ENCODE measurements around the gene LPGAT1. TPM values are rescaled to one million over a fixed set of nuclear protein-coding genes. Genes with fewer than 3 reads are reported as not detected.

LPGAT1 gene
- total RNA-seq, 2 experiments from 2014 or later = 18.1 to 22.1 TPM

DNA sequence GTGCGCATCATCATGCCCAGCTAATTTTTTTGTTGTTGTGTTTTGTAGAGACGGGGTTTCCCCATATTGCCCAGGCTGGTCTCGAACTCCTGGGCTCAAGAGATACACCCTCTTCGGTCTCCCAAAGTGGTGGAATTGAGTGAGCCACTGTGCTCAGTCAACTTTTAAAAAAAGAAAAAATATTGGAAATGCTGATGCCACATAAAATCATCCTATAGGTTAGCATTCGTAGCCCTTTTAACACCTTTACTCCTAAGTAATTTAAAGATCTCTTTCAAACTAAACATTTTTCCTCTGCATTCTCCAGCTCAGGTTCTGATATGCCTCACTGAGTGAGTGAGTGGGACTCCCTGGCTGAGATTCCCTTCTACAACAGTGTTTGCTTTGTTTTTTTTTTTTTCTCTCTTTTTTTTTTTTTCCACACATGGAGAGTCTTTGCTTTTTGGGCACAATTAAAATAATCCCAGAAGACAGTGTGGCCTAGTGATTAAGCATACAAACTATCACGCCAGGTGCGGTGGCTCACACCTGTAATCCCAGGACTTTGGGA, 74.0 kb downstream of the LPGAT1 start:
- DNase-seq = no peak
- Mint-ChIP-seq H3K27ac (no peak overlapping the region), H3K27me3 (no peaks in the 10 kb centered on the region), H3K36me3 (peaks cover 13% of the 10 kb centered on the region), H3K4me1 (peaks cover 2% of the 10 kb centered on the region), H3K9me3 (no peaks in the 10 kb centered on the region), H3K4me3 (no peak overlapping the region)

DNA sequence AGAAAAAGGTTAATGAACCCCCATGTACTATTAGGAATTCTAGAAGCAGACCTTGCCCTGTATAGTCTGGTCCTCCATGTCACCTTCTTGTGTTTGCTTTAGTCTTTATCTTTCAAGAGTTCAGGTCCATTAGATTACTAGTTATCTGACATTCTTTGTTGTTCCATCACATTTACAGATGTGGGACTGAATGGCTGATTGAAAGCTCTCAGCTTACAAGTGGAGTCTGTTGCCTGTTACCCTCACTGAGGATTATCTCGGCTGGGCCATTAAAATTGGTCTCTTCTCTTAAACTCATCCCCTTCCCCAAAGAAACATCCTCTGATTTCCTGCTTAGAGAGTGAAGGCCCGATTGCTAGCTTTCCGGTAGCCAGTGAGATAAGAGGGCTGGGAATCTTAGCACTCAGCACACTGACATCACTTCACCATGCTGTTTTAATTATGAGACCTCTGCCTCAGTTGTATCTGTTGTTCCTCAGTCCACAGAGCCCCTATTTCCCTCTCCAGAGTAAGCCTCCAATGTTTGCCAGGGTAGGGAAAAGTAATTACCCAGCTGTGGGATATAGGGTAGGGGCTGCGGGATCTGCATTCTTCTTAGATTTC, 76.8 kb downstream of the LPGAT1 start:
- DNase-seq = no peak
- peaks cover 13% of the 10 kb centered on the region for H3K36me3 Mint-ChIP-seq
- no peaks in the 10 kb centered on the region for H3K9me3 Mint-ChIP-seq
- no peaks in the 10 kb centered on the region for H3K27me3 Mint-ChIP-seq
- no peak overlapping the region for H3K27ac Mint-ChIP-seq
- peaks cover 6% of the 10 kb centered on the region for H3K4me1 Mint-ChIP-seq
- no peak overlapping the region for H3K4me3 Mint-ChIP-seq

DNA sequence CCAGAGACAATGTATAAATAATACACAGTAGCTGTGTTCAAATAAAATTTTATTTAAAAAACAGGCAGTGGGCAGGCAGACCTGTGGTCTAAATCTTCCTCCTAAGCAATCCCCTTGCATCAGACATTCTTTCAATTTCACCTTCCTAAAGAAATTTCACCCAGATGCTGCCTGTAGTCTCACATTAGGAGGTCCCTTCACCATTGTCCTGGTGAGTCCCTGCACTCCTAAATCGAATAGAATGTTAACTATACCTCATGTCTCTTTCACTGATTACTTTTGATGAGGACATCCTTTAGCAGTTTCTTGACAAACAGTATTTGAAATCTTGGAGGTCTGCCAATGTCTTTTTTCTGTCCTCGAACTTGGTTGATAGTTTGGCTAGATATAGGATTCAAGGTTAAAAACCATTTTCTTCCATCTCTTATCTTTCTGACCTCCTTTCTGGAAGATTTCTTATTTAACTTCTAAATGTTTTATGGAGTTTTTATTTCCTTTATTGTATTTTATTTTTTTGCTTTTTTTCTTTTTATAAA, 77.5 kb downstream of the LPGAT1 start:
- DNase-seq = no peak
- no peak overlapping the region for H3K27ac Mint-ChIP-seq
- H3K36me3 Mint-ChIP-seq = peaks cover 9% of the 10 kb centered on the region
- peaks cover 6% of the 10 kb centered on the region for H3K4me1 Mint-ChIP-seq
- no peak overlapping the region for H3K4me3 Mint-ChIP-seq
- H3K9me3 Mint-ChIP-seq = no peaks in the 10 kb centered on the region
- H3K27me3 Mint-ChIP-seq = no peaks in the 10 kb centered on the region

DNA sequence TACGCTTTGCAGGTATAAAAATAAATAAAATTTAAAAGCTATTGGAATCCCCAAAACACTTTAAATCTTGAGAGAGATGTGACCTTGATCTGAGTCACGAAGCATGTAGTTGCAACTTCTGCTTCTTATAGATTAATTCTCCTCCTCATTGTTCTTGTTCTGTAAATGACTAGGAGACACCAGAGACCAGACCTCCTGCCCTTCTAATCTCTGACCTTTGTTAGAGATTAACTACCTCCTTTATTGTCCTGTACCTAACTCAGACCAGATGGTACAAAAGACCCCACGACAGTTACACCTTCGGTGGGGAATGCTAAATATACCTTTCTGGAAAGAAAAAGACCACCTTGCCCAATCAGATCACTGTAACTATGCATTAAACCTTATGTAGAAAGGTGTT, 78.2 kb downstream of the LPGAT1 start:
- no peaks in the 10 kb centered on the region for H3K27me3 Mint-ChIP-seq
- no peaks in the 10 kb centered on the region for H3K9me3 Mint-ChIP-seq
- peaks cover 6% of the 10 kb centered on the region for H3K4me1 Mint-ChIP-seq
- no peak for DNase-seq
- no peak overlapping the region for H3K4me3 Mint-ChIP-seq
- H3K27ac Mint-ChIP-seq = no peak overlapping the region
- H3K36me3 Mint-ChIP-seq = peaks cover 2% of the 10 kb centered on the region

DNA sequence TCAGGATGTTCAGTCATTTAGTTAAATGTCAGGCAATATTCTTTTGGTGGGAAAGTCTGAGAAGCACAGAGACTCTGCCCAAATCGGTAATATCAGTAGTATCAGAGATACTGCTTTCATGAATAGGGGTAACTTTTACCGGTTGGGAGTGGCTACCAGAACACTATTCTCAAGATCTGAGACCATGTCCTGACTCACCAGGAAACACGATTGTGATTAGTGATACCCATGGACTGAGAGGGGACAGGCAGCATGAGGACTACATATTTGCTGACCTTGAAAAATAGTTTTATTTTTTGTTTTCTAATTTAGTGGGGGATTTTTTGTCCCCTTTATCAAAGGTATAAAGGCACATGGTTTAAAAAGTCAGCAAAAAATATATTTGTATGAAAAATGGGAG, 79.1 kb downstream of the LPGAT1 start:
- Mint-ChIP-seq H3K27ac (no peak overlapping the region), H3K36me3 (no peaks in the 10 kb centered on the region), H3K4me1 (peaks cover 6% of the 10 kb centered on the region), H3K9me3 (no peaks in the 10 kb centered on the region), H3K4me3 (no peak overlapping the region), H3K27me3 (no peaks in the 10 kb centered on the region)
- DNase-seq = no peak

DNA sequence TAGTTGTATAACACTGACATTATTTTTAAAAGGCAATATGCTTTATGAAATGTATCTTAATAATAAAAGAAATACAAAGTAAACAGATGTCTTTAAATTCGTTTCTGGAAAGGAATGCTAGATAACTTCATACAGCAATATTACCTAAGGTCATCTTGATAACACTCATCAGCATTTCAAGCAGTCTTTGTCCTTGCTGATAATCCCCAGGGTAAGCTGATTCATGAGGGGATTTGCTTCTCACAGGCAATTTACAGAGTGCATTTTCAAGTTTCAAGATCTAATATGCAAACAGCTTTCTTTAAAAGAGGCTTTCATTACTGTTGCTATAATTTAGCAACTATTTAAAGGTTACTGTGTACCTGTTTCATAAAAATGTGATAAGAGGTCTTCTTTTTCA, 80.0 kb downstream of the LPGAT1 start:
- Mint-ChIP-seq H3K9me3 (no peaks in the 10 kb centered on the region), H3K4me3 (no peak overlapping the region), H3K27ac (no peak overlapping the region), H3K36me3 (no peaks in the 10 kb centered on the region), H3K27me3 (no peaks in the 10 kb centered on the region), H3K4me1 (peaks cover 6% of the 10 kb centered on the region)
- DNase-seq = no peak

DNA sequence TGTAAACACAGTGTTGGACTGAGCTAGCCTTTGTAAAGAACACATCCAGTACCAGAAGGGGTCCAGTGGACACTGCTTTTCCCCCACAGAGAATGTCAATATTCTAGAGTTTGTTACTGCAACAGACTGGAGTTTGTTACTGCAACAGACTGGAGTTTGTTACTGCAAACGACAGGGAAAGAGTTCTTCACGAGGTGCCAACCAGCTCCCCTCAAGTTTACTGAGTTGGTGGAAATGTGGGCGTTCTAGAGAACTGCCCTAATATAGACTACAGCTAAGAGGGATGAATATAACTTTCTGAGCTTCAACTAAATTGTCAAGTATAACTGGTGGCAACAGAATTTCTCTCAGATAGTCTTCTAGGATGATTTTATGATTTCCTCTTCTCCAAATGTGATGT, 81.3 kb downstream of the LPGAT1 start:
- Mint-ChIP-seq H3K27me3 (no peaks in the 10 kb centered on the region), H3K4me1 (peaks cover 6% of the 10 kb centered on the region), H3K9me3 (no peaks in the 10 kb centered on the region), H3K4me3 (no peak overlapping the region), H3K27ac (no peak overlapping the region), H3K36me3 (no peaks in the 10 kb centered on the region)
- no peak for DNase-seq

DNA sequence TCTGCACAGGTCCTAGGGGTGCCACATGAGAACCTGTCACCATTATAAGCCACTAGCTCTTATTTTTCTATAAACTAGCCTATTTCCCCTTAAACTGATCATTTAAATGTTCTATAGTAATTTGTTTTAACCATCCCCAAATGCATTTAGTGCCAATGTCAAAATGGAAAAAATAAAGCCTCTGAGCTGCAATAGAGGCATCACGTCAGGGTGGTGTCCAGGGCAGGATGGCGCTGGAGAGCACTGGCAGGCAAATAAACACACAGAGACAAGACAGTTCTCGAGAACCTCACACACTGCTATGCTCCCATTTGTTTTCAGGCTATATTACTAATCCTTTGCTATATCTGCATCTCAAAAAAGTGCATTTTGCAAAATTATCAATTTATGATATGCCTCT, 81.8 kb downstream of the LPGAT1 start:
- H3K36me3 Mint-ChIP-seq = no peaks in the 10 kb centered on the region
- peaks cover 6% of the 10 kb centered on the region for H3K4me1 Mint-ChIP-seq
- H3K4me3 Mint-ChIP-seq = no peak overlapping the region
- H3K27ac Mint-ChIP-seq = no peak overlapping the region
- no peaks in the 10 kb centered on the region for H3K27me3 Mint-ChIP-seq
- no peak for DNase-seq
- H3K9me3 Mint-ChIP-seq = no peaks in the 10 kb centered on the region

DNA sequence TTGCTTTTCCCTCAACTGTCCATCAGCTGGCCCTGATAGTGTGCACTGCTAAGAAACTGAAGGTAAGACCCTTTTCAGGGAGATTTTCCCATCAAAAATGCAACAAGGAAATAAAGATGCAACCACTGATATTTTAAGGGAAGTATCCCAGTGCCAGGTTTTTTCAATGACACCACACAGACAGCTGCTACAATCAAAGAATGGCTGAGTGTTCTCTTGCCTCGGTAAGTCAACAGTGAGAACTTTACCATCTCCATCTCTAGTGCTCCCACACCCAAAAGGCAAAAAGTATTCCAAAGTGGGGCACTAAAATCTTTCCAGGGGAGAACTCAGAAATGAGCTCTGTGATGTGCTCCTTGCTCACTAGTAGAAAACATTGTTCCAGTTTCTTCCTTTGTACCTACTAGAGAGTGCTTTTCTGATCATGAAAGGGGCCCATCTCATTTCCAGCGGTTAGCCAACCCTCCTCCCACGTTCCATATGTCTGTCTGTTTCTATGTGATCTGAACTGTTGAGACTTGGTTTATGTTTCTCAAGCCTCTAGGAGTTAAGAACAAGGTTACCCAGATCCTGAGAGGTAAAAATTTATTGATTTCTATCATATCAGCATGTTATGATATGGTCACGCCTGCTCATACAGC, 87.6 kb downstream of the LPGAT1 start:
- Mint-ChIP-seq H3K4me1 (peaks cover 35% of the 10 kb centered on the region), H3K4me3 (no peak overlapping the region), H3K27ac (no peak overlapping the region), H3K9me3 (no peaks in the 10 kb centered on the region), H3K36me3 (no peaks in the 10 kb centered on the region), H3K27me3 (no peaks in the 10 kb centered on the region)
- no peak for DNase-seq

DNA sequence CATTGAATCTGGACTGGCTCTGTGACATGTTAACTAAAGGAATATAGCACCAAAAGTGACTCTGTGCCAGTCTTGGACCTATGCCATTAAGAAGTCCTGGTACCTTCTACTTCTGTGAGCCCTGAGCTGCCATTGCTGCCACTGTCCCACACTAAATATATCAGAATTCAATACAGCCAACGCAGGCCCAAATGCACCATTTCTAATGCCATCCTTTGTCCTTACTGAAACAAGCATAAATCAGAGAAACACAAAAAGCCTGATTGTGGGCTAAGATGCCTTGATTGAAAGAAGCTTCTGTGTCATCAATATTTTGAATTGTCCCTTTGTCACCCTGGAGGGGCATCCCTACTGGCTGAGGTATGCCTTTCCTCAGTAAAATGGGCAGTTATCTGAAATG, 88.3 kb downstream of the LPGAT1 start:
- no peaks in the 10 kb centered on the region for H3K36me3 Mint-ChIP-seq
- no peak overlapping the region for H3K27ac Mint-ChIP-seq
- H3K27me3 Mint-ChIP-seq = no peaks in the 10 kb centered on the region
- no peak for DNase-seq
- H3K9me3 Mint-ChIP-seq = no peaks in the 10 kb centered on the region
- H3K4me1 Mint-ChIP-seq = peaks cover 42% of the 10 kb centered on the region
- H3K4me3 Mint-ChIP-seq = no peak overlapping the region

DNA sequence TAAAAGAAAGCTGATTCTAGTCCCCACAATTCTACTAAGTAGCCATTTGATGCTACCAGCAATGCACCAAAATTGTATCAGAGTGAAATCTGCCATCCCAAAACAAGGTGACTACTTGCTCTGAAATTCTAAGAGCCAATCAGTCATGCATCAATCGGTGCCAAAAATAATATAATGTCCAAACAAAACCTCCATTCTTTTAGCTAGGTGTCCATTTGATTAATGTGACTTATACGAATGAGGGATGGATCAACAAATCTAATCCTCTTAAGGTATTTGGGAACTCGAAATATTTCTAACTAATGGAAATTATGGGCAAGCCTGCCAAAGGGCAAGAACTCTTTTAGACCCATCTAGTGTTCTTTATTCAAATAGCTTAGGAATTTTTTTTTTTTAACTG, 88.8 kb downstream of the LPGAT1 start:
- peaks cover 43% of the 10 kb centered on the region for H3K4me1 Mint-ChIP-seq
- DNase-seq = no peak
- no peak overlapping the region for H3K4me3 Mint-ChIP-seq
- no peak overlapping the region for H3K27ac Mint-ChIP-seq
- H3K9me3 Mint-ChIP-seq = no peaks in the 10 kb centered on the region
- no peaks in the 10 kb centered on the region for H3K36me3 Mint-ChIP-seq
- no peaks in the 10 kb centered on the region for H3K27me3 Mint-ChIP-seq

DNA sequence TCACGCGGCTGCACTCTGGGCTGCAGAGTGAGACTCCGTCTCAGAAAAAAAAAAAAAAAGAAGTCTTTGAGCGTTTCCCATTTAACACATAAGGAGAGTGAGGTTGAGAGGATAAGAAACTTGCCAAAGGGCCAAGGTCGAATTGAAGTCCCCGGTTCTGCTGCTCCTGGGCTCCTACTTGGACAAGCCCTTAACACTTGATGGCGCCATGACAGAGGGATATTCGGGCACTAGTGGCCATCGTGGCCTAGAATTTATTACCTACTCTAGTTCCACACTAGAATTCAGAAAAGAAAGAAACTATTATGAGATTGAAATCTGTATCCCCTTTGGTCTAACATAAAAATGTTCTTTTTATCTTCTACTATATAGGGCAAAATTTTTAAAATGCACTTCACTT, 89.4 kb downstream of the LPGAT1 start:
- Mint-ChIP-seq H3K9me3 (no peaks in the 10 kb centered on the region), H3K27ac (no peak overlapping the region), H3K27me3 (no peaks in the 10 kb centered on the region), H3K4me3 (no peak overlapping the region), H3K4me1 (peaks cover 44% of the 10 kb centered on the region), H3K36me3 (no peaks in the 10 kb centered on the region)
- DNase-seq = no peak

DNA sequence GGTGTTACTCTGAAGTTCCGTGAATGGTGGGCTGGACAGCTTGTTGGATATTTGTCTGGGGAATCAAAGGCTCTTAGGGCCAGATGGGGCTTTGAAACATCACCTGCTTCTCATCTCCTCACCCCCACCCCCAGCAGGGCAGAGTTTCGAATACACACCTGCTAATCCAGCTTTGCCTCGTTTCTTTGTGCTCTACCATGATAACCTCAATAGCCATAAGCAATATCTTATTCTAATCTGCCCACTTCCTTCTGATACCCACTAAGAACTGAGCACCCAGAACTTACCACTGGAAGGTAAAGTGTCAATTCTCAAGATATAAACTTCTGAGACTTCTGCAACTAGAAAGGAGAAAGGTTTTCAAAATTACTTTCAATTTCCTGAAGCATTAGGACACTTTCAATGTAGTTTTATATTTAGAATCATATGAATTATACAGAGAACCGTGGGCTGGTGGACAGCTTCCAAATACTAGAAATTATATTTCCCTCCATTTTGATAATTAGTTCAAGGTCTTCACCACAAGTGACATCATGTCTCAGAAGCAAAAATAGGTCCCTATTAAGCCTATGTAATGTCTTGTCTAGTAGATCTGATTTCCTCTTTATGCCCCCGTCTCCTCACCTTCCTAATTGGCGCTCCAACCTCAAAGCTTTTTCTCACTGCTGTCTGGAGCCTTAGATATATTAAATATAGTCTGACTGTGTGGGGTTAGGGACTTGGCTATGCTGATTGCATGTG, 90.7 kb downstream of the LPGAT1 start:
- H3K36me3 Mint-ChIP-seq = no peaks in the 10 kb centered on the region
- no peaks in the 10 kb centered on the region for H3K9me3 Mint-ChIP-seq
- H3K27ac Mint-ChIP-seq = peak overlapping the region; percentile 85
- H3K4me3 Mint-ChIP-seq = peak overlapping the region; percentile 59
- DNase-seq = no peak
- H3K27me3 Mint-ChIP-seq = no peaks in the 10 kb centered on the region
- H3K4me1 Mint-ChIP-seq = peaks cover 47% of the 10 kb centered on the region

DNA sequence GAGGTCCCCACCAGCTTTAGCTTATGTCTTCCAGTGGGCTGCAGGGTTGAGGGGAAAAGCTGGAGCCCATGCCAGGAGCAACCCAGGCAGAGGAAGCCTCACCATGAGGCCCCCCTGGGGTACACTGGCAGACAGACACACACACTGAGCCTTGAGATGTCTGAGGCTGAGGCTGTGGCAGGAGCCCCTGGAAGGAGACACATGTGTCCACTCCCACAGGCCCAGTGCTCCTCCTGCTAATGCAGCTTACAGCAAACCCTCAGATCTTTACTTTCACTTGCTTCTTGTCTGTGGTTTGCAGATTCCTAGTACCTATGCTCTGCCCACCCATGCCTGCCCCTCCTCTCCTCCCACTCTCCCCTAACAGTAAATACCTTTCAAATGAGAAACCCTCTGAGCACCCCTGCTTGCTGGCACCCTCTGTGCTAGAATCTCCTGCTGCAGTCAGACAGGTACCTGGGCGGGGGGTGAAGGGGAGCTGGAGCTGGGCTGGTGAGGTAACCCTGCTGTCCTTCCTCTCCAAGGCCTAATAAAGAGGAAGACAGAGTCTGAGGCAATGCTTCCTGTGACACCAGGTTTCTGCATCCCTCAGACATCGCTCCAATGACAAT, 91.8 kb downstream of the LPGAT1 start:
- peaks cover 47% of the 10 kb centered on the region for H3K4me1 Mint-ChIP-seq
- H3K27ac Mint-ChIP-seq = peak overlapping the region; percentile 85
- H3K27me3 Mint-ChIP-seq = no peaks in the 10 kb centered on the region
- DNase-seq = peak; percentile 55
- peak overlapping the region; percentile 59 for H3K4me3 Mint-ChIP-seq
- H3K36me3 Mint-ChIP-seq = no peaks in the 10 kb centered on the region
- no peaks in the 10 kb centered on the region for H3K9me3 Mint-ChIP-seq

DNA sequence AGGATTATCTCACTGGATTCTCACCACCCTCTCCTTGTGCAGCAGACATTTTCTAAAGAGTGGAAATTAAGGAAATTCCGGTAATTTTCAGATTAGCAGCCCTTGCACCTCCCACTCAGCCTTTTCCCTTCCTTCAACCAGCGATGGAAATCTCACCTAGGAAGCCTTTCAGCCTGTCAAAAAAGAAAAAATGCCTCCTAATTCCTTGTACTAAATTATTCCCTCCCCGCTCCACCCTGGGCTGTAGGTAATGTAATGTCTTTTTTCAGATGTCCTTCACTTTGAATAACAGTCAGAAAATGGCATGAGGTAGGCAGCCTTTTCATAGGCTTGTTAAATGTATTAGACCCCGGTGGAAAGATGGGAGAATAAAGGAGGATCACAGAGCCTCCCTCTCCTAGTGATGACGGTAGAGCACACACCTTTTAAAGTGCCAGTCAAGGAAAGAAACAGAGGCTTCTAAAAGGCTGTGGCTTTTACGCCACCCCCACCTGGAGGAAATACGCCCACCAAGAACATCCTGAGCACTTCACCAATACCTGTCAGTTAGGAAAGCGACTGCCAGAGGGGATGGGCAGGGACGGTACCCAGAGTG, 92.4 kb downstream of the LPGAT1 start:
- H3K9me3 Mint-ChIP-seq = no peaks in the 10 kb centered on the region
- H3K36me3 Mint-ChIP-seq = no peaks in the 10 kb centered on the region
- H3K4me3 Mint-ChIP-seq = peak overlapping the region; percentile 59
- H3K27me3 Mint-ChIP-seq = no peaks in the 10 kb centered on the region
- peaks cover 46% of the 10 kb centered on the region for H3K4me1 Mint-ChIP-seq
- DNase-seq = peak; percentile 26
- peak overlapping the region; percentile 85 for H3K27ac Mint-ChIP-seq

Measured in activated naive CD8-positive, alpha-beta T cell treated with anti-CD3 and anti-CD28 coated beads for 36 hours (primary cell).